NB4 (cell line): ENCODE measurements around the gene CAMK2G.

Experiments
- CTCF ChIP-seq: IDR thresholded peaks from one replicate; pipeline ENCODE4 v1.5.1; 2012; ENCODE audit warnings: low read depth, low read length
- POLR2A ChIP-seq: IDR thresholded peaks from 2 replicates; pipeline ENCODE4 v1.6.1; 2011; ENCODE audit warnings: mild to moderate bottlenecking; ENCODE audit not compliant: insufficient read length; ENCODE audit errors: extremely low read depth

- TF ChIP-seq CTCF, result no peak
- TF ChIP-seq POLR2A, result no peak
These were observed 34.9 kb downstream of the CAMK2G start for GRCh38 chr10:73839276-73839966.
